ENCODE results near the gene NGRN. TPM values are rescaled to one million over a fixed set of nuclear protein-coding genes. Genes with fewer than 3 reads are reported as not detected.
A peak's percentile ranks its signal among the peaks of the same experiment; 100 is the strongest.

NGRN gene
- total and polyA plus RNA-seq, 12 donors, result 56.5 to 139 (median 119) TPM

GRCh38 chr15:90232941-90233386, 32.5 kb upstream of the NGRN start:
- Histone ChIP-seq H3K27me3 (no peaks in the 10 kb centered on the region), H3K9me3 (no peaks in the 10 kb centered on the region), H3K36me3 (peaks cover 0 to 69% (median 16%) of the 10 kb centered on the region in 9 donors), H3K4me3 (peak overlapping the region; percentile 63 to 100 (median 90)), H3K4me1 (peaks cover 4 to 57% (median 47%) of the 10 kb centered on the region in 9 donors), H3K27ac (peak overlapping the region; percentile 77 to 98 (median 91))
- WGBS, 2 donors, result 12 to 13% methylated on average over 9 of the region's 9 CpGs
- no peak for ATAC-seq
- intact Hi-C loops (cut with DNase I), result loop anchor here in 3 of 10 donors (2.0 to 5.0 kb wide), 3 partner anchors 34 to 131 kb away; partner anchors contain the start of genes NGRN (in 2 of the 3) and IDH2 (in 1 of the 3)
- no peak for DNase-seq
- TF ChIP-seq CTCF (IDR thresholded peaks at IDR 0.05), result peak in 4 of 9 donors; percentile 53 to 61 (median 56)

- Histone ChIP-seq H3K27me3 (no peaks in the 10 kb centered on the region), H3K27ac (peak within 1 kb of the TSS; percentile 77 to 98 (median 92)), H3K4me1 (peaks cover 4 to 56% (median 47%) of the 10 kb centered on the region in 9 donors), H3K4me3 (peak within 1 kb of the TSS; percentile 63 to 100 (median 90)), H3K9me3 (no peaks in the 10 kb centered on the region), H3K36me3 (peaks cover 0 to 69% (median 16%) of the 10 kb centered on the region in 9 donors)
- intact Hi-C loops (cut with DNase I), result loop anchor here in 3 of 10 donors (2.0 to 5.0 kb wide), 3 partner anchors 34 to 131 kb away; partner anchors contain the start of genes NGRN (in 2 of the 3) and IDH2 (in 1 of the 3)
- peak; percentile 97 to 98 for DNase-seq
- peak in 6 of 9 donors; percentile 11 to 45 (median 27) for TF ChIP-seq CTCF (IDR thresholded peaks at IDR 0.05)
- WGBS, 2 donors, result 0 to 1% methylated on average over 56 to 63 of the region's 63 CpGs
- peak; percentile 92 to 98 (median 95) for ATAC-seq
These were observed 31.9 kb upstream of the NGRN start, which contains the start of gene CIB1 for GRCh38 chr15:90233387-90234095. Gene CIB1 (minus strand): TSS chr15:90233941. CDS start chr15:90233885, 56 bp downstream.

GRCh38 chr15:90234096-90234988, 31.1 kb upstream of the NGRN start, which contains the start of gene GDPGP1:
Gene GDPGP1 (plus strand): TSS chr15:90234209. CDS start chr15:90240909, 6,700 bp downstream.
- H3K36me3 ChIP-seq, result peaks cover 0 to 68% (median 16%) of the 10 kb centered on the region in 9 donors
- H3K4me1 ChIP-seq, result peaks cover 4 to 48% (median 43%) of the 10 kb centered on the region in 9 donors
- no peak for ATAC-seq
- TF ChIP-seq CTCF (IDR thresholded peaks at IDR 0.05), result no peak
- peak within 1 kb of the TSS; percentile 77 to 98 (median 92) for H3K27ac ChIP-seq
- no peaks in the 10 kb centered on the region for H3K27me3 ChIP-seq
- H3K4me3 ChIP-seq, result peak within 1 kb of the TSS; percentile 63 to 100 (median 90)
- 5 to 6% methylated on average over 48 to 49 of the region's 49 CpGs for WGBS, 2 donors
- no peaks in the 10 kb centered on the region for H3K9me3 ChIP-seq
- DNase-seq, result no peak
- intact Hi-C loops (cut with DNase I), result loop anchor here in 3 of 10 donors (5.0 kb wide), 2 partner anchors 33 to 132 kb away; partner anchors contain the start of genes NGRN (in 2 of the 3) and IDH2 (in 1 of the 3)
